ENCODE data around the gene GEN1. TPM values are rescaled to one million over a fixed set of nuclear protein-coding genes. Genes with fewer than 3 reads are reported as not detected.
A peak's percentile ranks its signal among the peaks of the same experiment; 100 is the strongest.
"Not testable (repeated sequence)": the region's sequence is repeated elsewhere in the genome, so short reads cannot be mapped to it uniquely, and the experiment has no call there.

Gene GEN1
- total RNA-seq, 1 donor from 2014 or later: 21.7 TPM

DNA sequence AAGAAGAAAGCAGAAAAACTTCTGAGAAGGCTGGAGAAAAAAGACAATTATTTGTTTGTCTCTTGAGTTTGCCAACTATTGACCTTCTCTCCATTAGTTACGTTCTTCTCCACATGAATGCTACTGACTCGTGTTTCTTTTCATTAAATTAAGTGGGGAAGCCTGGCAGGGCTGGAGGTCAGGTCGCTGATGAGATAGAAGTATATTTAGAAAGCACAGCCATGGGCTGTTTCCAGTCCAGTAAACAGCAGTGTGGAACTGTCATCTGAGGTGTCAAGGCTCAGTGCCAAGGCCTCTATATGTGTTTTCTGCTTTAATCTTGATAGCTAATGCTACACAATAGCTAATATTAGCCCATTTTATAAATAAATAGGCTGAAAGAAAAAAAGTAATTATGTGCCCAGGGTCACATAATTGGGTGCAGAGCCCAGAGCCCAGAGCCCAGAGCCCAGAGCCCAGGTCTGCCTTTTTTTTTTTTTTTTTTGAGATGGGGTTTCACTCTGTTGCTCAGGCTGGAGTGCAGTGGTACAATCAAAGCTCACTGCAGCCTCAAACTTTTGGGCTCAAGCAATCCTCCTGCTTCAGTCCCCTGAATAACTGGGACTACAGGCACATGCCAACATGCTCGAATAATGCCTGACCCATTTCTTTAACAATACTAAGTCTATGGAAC, 68.6 kb downstream of the GEN1 start:
- TF ChIP-seq, protein P1, sequence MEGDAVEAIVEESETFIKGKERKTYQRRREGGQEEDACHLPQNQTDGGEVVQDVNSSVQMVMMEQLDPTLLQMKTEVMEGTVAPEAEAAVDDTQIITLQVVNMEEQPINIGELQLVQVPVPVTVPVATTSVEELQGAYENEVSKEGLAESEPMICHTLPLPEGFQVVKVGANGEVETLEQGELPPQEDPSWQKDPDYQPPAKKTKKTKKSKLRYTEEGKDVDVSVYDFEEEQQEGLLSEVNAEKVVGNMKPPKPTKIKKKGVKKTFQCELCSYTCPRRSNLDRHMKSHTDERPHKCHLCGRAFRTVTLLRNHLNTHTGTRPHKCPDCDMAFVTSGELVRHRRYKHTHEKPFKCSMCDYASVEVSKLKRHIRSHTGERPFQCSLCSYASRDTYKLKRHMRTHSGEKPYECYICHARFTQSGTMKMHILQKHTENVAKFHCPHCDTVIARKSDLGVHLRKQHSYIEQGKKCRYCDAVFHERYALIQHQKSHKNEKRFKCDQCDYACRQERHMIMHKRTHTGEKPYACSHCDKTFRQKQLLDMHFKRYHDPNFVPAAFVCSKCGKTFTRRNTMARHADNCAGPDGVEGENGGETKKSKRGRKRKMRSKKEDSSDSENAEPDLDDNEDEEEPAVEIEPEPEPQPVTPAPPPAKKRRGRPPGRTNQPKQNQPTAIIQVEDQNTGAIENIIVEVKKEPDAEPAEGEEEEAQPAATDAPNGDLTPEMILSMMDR (IDR thresholded peaks at IDR 0.05; ENCODE audit: unreplicated experiment): no peak
- H3K36me3 Mint-ChIP-seq (ENCODE audit: insufficient read depth): no peaks in the 10 kb centered on the region
- H3K4me1 Mint-ChIP-seq (ENCODE audit: low read depth): peaks cover 11% of the 10 kb centered on the region
- no peaks in the 10 kb centered on the region for H3K27me3 Mint-ChIP-seq
- no peaks in the 10 kb centered on the region for H3K9me3 Mint-ChIP-seq (ENCODE audit: low read depth)
- no peak overlapping the region for H3K4me3 Mint-ChIP-seq (ENCODE audit: low read depth)
- no peak overlapping the region for H3K27ac Mint-ChIP-seq
- no peak for DNase-seq (ENCODE audit: low spot score, unreplicated experiment)

DNA sequence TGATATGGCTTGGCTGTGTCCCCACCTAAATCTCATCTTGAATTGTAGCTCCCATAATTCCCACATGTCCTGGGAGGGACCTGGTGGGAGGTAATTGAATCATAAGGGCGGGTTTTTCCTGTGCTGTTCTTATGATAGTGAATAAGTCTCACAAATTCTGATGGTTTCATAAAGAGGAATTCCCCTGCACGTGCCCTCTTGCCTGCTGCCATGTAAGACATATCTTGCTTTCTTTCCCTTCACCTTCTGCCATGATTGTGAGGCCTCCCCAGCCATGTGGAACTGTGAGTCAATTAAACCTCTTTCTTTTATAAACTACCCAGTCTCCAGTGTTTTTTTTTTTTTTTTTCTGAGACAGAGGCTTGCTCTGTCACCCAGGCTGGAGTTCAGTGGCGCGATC, 69.7 kb downstream of the GEN1 start:
- not testable (repeated sequence) for DNase-seq (ENCODE audit: low spot score, unreplicated experiment); H3K27me3 Mint-ChIP-seq; H3K4me3 Mint-ChIP-seq (ENCODE audit: low read depth); H3K36me3 Mint-ChIP-seq (ENCODE audit: insufficient read depth); H3K9me3 Mint-ChIP-seq (ENCODE audit: low read depth); H3K27ac Mint-ChIP-seq
- H3K4me1 Mint-ChIP-seq (ENCODE audit: low read depth): peaks cover 14% of the 10 kb centered on the region

DNA sequence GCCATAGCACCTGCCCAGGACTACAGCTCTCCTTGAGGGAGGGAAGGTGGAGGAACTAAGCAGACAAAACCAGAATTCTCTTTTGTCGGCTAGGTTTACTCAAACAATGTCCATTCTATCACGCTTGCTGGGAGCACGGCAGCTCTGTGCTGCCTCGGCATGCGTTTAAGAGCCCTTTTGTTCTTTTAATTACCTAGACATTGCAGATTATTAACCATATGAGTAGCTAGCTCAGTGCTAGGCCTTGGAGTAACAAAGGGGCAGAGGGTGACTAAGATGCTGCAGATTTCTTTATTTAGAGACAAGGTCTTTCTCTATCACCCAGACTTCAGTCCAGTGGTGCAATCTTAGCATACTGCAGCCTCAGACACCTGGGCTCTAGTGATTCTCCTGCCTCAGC, 73.4 kb downstream of the GEN1 start:
- DNase-seq (ENCODE audit: low spot score, unreplicated experiment): no peak
- H3K4me3 Mint-ChIP-seq (ENCODE audit: low read depth): no peak overlapping the region
- peaks cover 34% of the 10 kb centered on the region for H3K27me3 Mint-ChIP-seq
- H3K4me1 Mint-ChIP-seq (ENCODE audit: low read depth): peaks cover 13% of the 10 kb centered on the region
- H3K36me3 Mint-ChIP-seq (ENCODE audit: insufficient read depth): no peaks in the 10 kb centered on the region
- peak overlapping the region; percentile 62 for H3K27ac Mint-ChIP-seq
- TF ChIP-seq, protein P1 (IDR thresholded peaks at IDR 0.05; ENCODE audit: unreplicated experiment): no peak
- H3K9me3 Mint-ChIP-seq (ENCODE audit: low read depth): no peaks in the 10 kb centered on the region

DNA sequence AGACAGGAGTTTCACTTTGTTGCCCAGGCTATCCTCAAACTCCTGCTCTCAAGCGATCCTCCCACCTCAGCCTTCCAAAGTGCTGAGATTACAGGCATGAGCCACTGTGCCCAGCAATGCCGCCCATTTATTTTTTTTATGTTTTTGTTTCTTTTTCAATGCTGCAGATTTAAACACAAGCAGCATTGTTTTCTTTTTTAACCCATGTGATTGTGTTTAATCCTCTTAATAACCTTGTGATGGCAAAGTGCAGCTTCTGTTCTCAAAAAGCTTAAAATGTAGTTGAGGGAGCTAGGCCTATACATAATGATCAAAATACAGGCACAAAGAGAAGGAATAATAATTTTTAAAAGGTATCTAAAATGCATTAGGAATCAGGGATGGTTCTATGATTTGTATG, 73.8 kb downstream of the GEN1 start:
- Mint-ChIP-seq H3K27ac (no peak overlapping the region), H3K9me3 (ENCODE audit: low read depth) (no peaks in the 10 kb centered on the region), H3K4me1 (ENCODE audit: low read depth) (peaks cover 11% of the 10 kb centered on the region), H3K27me3 (peaks cover 36% of the 10 kb centered on the region), H3K4me3 (ENCODE audit: low read depth) (no peak overlapping the region), H3K36me3 (ENCODE audit: insufficient read depth) (no peaks in the 10 kb centered on the region)
- TF ChIP-seq, protein P1 (IDR thresholded peaks at IDR 0.05; ENCODE audit: unreplicated experiment): no peak
- DNase-seq (ENCODE audit: low spot score, unreplicated experiment): no peak

DNA sequence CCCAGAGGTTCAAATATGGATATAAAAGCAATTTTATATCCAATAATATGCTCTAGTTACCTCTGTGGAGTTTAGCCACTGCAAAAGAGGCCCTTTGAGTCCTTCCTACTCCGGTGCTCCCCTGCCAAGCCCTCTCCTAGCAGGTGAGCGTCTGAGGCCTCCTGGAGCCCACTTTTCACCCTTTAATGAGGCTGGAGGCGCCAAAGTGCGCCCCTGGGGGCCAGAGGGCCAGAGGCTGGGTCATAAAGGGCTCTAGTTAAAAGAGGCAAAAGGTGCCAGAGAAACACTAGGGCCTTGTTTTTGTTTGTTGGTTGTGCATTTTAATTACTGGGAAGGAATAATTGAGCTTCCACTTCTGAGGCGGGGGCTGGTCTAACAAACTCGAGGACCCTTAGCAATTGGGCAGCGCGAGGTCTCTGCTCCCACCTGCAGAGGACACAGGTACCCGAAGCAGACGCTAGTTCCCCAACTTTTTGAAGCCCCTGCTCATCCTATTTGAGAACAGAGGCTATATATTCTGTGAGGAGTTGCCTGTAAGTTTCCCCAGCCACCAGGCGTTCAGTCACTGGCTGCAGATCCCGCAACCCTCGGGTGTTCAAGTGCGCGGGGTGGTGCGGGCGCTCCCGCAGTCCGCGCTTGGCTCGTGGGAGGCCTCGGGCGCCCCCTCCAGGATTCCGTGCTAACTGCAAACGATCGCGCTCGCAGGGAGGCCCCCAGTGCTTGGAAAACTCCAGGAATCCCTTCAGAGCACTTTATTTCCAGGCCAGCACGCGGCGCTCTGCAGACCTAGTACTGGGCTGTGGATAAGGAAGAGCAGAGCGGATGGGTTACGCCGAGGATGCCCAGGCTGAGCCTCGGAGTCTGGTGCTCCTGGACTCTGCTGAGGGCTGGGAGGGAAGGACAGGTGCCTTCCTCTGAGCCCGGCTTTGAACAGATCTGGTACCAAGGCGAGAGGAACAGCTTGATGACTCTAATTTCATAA, 76.4 kb downstream of the GEN1 start:
- Mint-ChIP-seq H3K27ac (no peak overlapping the region), H3K4me3 (ENCODE audit: low read depth) (peak overlapping the region; percentile 31), H3K27me3 (peaks cover 40% of the 10 kb centered on the region), H3K4me1 (ENCODE audit: low read depth) (peaks cover 8% of the 10 kb centered on the region), H3K36me3 (ENCODE audit: insufficient read depth) (no peaks in the 10 kb centered on the region), H3K9me3 (ENCODE audit: low read depth) (no peaks in the 10 kb centered on the region)
- TF ChIP-seq, protein P1 (IDR thresholded peaks at IDR 0.05; ENCODE audit: unreplicated experiment): peak; percentile 86
- peak; percentile 80 for DNase-seq (ENCODE audit: low spot score, unreplicated experiment)
